PC-9 (cell line): ENCODE results near the gene PITPNM3. TPM values are rescaled to one million over a fixed set of nuclear protein-coding genes. Genes with fewer than 3 reads are reported as not detected.
A peak's percentile ranks its signal among the peaks of the same experiment; 100 is the strongest.

Experiments
- BruUV-seq: library from RNA; stranded (reverse); fragments of 400-500 nt; replicated peaks from 2 replicates; lab custom pipeline; 2021; lab: Mats Ljungman, UMichigan
- CTCF ChIA-PET: fragments of 300-600 bp; sonication (Branson Sonifier 250); formaldehyde crosslinking; loops from one replicate; lab custom pipeline; 2022; ENCODE audit warnings: antibody characterized with exemption; lab: Charles Lee
- POLR2A ChIA-PET: fragments of 300-600 bp; sonication (Branson Sonifier 250); formaldehyde crosslinking; loops from one replicate; lab custom pipeline; 2022; ENCODE audit warnings: antibody characterized with exemption; ENCODE audit not compliant: unreplicated experiment; lab: Charles Lee
- DNase-seq, 2 experiments: peaks; one replicate each; pipeline versions ENCODE4 v3.0.0 to v3.0.0-alpha.2; 2015 to 2022; ENCODE audit warnings: mixed read lengths in 1 of 2
- H2AFZ ChIP-seq: fragments of 200-600 bp; sonication (generic); 2 replicates; pipeline ENCODE4 v1.8.1; 2017; ENCODE audit warnings: antibody characterized with exemption
- H3F3A ChIP-seq: fragments of 200-600 bp; sonication (generic); 2 replicates; pipeline ENCODE4 v1.8.1; 2017; ENCODE audit warnings: antibody characterized with exemption, mild to moderate bottlenecking, low read depth; ENCODE audit not compliant: insufficient read depth
- H3K27ac ChIP-seq: fragments of 200-600 bp; sonication (generic); 2 replicates; pipeline ENCODE4 v1.6.1; 2016; ENCODE audit warnings: mixed run types
- H3K27me3 ChIP-seq: fragments of 200-600 bp; sonication (generic); 2 replicates; pipeline ENCODE4 v1.6.1; 2016; ENCODE audit warnings: low read depth, mixed run types; ENCODE audit not compliant: insufficient read depth
- H3K36me3 ChIP-seq: fragments of 200-600 bp; sonication (generic); 2 replicates; pipeline ENCODE4 v1.6.1; 2016; ENCODE audit warnings: low read depth, mixed run types
- H3K4me1 ChIP-seq: fragments of 200-600 bp; sonication (generic); replicated peaks from 2 replicates; pipeline ENCODE4 v1.6.1; 2016; ENCODE audit warnings: mixed run types; ENCODE audit not compliant: insufficient read depth
- H3K4me2 ChIP-seq: fragments of 200-600 bp; sonication (generic); 2 replicates; pipeline ENCODE4 v1.6.1; 2017; ENCODE audit warnings: mixed run types
- H3K4me3 ChIP-seq: fragments of 200-600 bp; sonication (generic); 2 replicates; pipeline ENCODE4 v1.6.1; 2016; ENCODE audit warnings: mixed run types
- H3K79me2 ChIP-seq: fragments of 200-600 bp; sonication (generic); 2 replicates; pipeline ENCODE4 v1.6.1; 2017; ENCODE audit warnings: low read depth, mixed run types
- H3K9me2 ChIP-seq: fragments of 200-600 bp; sonication (generic); 2 replicates; pipeline ENCODE4 v1.8.1; 2017; ENCODE audit warnings: mild to moderate bottlenecking; ENCODE audit not compliant: insufficient read depth
- H3K9me3 ChIP-seq: fragments of 200-600 bp; sonication (generic); 2 replicates; pipeline ENCODE4 v1.8.1; 2016; ENCODE audit warnings: low read depth; ENCODE audit not compliant: insufficient read depth
- H4K20me1 ChIP-seq: fragments of 200-600 bp; sonication (generic); 2 replicates; pipeline ENCODE4 v1.8.1; 2017; ENCODE audit not compliant: insufficient read depth
- EZH2 ChIP-seq: fragments of 200-600 bp; sonication (generic); IDR thresholded peaks from 2 replicates; pipeline ENCODE4 v1.8.0; 2017; ENCODE audit warnings: antibody characterized with exemption, low read depth
- intact Hi-C: fragments of 100-400 bp; cut with micrococcal nuclease; formaldehyde crosslinking; loops from one replicate; pipeline ENCODE4 v1.10.0; 2022; ENCODE audit not compliant: unreplicated experiment
- total RNA-seq: library from RNA; stranded (reverse); gene quantifications from 2 replicates; pipeline ENCODE4 v1.2.3, GENCODE V29; 2021
- TF ChIP-seq, protein P1 (sequence below): fragments of 200-600 bp; sonication (generic); conservative IDR thresholded peaks from 2 replicates; pipeline ENCODE4 v1.6.1; 2017; ENCODE audit warnings: mixed run types, antibody characterized with exemption, mild to moderate bottlenecking, moderate library complexity

The PITPNM3 gene
- total RNA-seq, 1 experiment from 2014 or later, result 16.9 TPM

DNA sequence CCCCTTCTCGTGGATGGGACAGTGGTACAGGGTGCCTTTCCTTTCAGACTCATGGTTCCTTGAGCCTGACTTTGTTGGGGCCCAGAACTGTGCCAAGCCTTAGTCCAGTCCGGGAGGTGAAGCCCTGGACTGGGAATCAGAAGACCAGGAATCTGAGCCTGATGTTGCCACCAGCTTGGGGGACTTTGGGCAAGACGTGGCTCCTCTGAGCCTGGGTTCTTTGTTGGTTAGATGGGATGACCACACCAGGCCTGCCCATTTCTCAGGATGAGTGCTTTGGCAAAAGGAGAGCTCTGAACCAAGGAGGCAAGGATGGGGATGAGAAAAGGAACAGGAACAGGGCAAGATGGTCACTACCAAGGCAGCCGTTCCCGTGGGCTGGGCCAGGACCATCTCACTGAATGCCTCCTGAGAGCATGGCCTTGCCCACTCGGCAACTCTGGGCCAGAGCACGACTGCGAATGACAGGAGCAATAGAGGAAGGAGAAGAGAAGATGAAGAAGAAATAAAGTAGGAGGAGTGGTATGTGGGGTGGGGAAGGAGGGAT lies 32.5 kb downstream of the PITPNM3 start:
- H3K36me3 ChIP-seq, result no peaks in the 10 kb centered on the region
- H3K4me3 ChIP-seq, result no peak overlapping the region
- BruUV-seq, result TSS peak; percentile 79
- no peaks in the 10 kb centered on the region for H3K9me3 ChIP-seq
- peak overlapping the region; percentile 74 for H3K27ac ChIP-seq
- ChIA-PET POLR2A (interaction anchor here (0.6 kb wide), 1 partner anchor 29 kb away, joined by 3 read pairs; no protein-coding TSS in a partner anchor), CTCF (interaction anchor here (1.0 to 1.3 kb wide), 4 partner anchors 48 to 52 kb away, joined by 3 to 4 read pairs (median 3); no protein-coding TSS in a partner anchor)
- H3K4me2 ChIP-seq, result peak overlapping the region; percentile 62
- no peak overlapping the region for H2AFZ ChIP-seq
- H3K4me1 ChIP-seq, result peaks cover 41% of the 10 kb centered on the region
- DNase-seq, result no peak
- H3K79me2 ChIP-seq, result no peaks in the 10 kb centered on the region
- H3K27me3 ChIP-seq, result no peaks in the 10 kb centered on the region
- peaks cover 29% of the 10 kb centered on the region for H3F3A ChIP-seq
- intact Hi-C loops, result loop anchor here (1.0 to 5.0 kb wide), 3 partner anchors 17 to 52 kb away; no protein-coding TSS in a partner anchor
- no peak for TF ChIP-seq EZH2
- TF ChIP-seq, protein P1, sequence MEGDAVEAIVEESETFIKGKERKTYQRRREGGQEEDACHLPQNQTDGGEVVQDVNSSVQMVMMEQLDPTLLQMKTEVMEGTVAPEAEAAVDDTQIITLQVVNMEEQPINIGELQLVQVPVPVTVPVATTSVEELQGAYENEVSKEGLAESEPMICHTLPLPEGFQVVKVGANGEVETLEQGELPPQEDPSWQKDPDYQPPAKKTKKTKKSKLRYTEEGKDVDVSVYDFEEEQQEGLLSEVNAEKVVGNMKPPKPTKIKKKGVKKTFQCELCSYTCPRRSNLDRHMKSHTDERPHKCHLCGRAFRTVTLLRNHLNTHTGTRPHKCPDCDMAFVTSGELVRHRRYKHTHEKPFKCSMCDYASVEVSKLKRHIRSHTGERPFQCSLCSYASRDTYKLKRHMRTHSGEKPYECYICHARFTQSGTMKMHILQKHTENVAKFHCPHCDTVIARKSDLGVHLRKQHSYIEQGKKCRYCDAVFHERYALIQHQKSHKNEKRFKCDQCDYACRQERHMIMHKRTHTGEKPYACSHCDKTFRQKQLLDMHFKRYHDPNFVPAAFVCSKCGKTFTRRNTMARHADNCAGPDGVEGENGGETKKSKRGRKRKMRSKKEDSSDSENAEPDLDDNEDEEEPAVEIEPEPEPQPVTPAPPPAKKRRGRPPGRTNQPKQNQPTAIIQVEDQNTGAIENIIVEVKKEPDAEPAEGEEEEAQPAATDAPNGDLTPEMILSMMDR, result no peak
- H3K9me2 ChIP-seq, result no peaks in the 10 kb centered on the region
- H4K20me1 ChIP-seq, result no peaks in the 10 kb centered on the region

DNA sequence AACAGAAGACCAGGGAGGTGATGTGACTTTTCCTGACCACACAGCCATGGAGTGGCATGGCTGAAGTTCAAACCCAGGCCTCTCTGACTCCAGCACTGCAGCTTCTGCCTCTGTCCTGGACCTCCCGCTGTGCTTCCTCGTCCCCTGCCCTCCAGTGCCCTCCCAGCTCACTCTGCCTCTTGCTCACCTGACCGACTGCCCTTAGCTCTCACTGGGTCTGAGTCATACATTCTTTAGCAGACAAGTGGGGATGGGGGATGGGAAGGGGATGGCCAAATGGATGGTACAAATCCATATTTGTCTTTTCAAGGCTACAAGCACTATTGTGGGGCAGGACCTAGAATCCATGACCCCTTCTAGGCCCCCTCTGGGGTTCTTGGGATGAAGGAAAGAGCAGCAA lies 33.0 kb downstream of the PITPNM3 start:
- Histone ChIP-seq H3K4me3 (no peak overlapping the region), H3F3A (peaks cover 29% of the 10 kb centered on the region), H3K36me3 (no peaks in the 10 kb centered on the region), H2AFZ (no peak overlapping the region), H3K9me3 (no peaks in the 10 kb centered on the region), H3K4me1 (peaks cover 41% of the 10 kb centered on the region), H3K9me2 (no peaks in the 10 kb centered on the region), H3K27ac (peak overlapping the region; percentile 74), H3K79me2 (no peaks in the 10 kb centered on the region), H3K27me3 (no peaks in the 10 kb centered on the region), H3K4me2 (peak overlapping the region; percentile 62), H4K20me1 (no peaks in the 10 kb centered on the region)
- peak; percentile 85 to 91 for DNase-seq
- TF ChIP-seq, protein P1, result no peak
- TF ChIP-seq EZH2, result no peak
- POLR2A ChIA-PET, result interaction anchor here (0.8 kb wide), 1 partner anchor 29 kb away, joined by 4 read pairs; no protein-coding TSS in a partner anchor
- CTCF ChIA-PET, result interaction anchor here (0.5 to 1.3 kb wide), 5 partner anchors 16 to 52 kb away, joined by 3 to 4 read pairs (median 3); no protein-coding TSS in a partner anchor
- intact Hi-C loops, result loop anchor here (1.0 to 5.0 kb wide), 3 partner anchors 16 to 51 kb away; no protein-coding TSS in a partner anchor
- BruUV-seq, result no TSS peak

DNA sequence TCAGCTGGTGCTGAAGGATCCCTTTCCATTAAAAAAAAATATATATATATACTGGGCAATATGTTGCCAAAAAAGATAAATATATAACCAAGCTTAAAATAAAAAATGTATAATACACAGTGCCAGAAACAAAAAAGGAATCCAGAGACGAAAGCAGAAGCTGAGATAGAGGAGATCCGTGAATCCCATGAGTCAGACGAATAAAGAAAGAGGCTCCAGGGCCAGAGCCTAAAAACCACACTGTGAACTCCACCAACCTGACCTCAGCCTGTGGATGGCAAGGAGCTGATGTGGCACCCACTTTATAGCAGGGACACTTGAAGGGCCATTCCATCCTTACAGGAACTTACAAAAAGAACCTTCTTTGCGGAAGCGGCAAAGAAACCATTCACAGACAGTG lies 34.8 kb downstream of the PITPNM3 start:
- Histone ChIP-seq H3K4me2 (no peak overlapping the region), H3K4me1 (peaks cover 41% of the 10 kb centered on the region), H3K36me3 (no peaks in the 10 kb centered on the region), H2AFZ (no peak overlapping the region), H3K9me2 (no peaks in the 10 kb centered on the region), H4K20me1 (no peaks in the 10 kb centered on the region), H3K4me3 (no peak overlapping the region), H3F3A (peaks cover 29% of the 10 kb centered on the region), H3K9me3 (no peaks in the 10 kb centered on the region), H3K27ac (no peak overlapping the region; the same call in 1 of the 2 replicates), H3K27me3 (no peaks in the 10 kb centered on the region), H3K79me2 (no peaks in the 10 kb centered on the region)
- intact Hi-C loops, result loop anchor here (5.0 kb wide), 1 partner anchor 49 kb away; no protein-coding TSS in a partner anchor
- no peak for TF ChIP-seq EZH2
- TF ChIP-seq, protein P1, result no peak
- ChIA-PET CTCF (interaction anchor here (0.6 kb wide), 1 partner anchor 1126 kb away, joined by 3 read pairs; no protein-coding TSS in a partner anchor), POLR2A (no interaction called here)
- no peak for DNase-seq
- BruUV-seq, result no TSS peak
